ENCODE data around the gene MUSK.
"Not testable (repeated sequence)": the region's sequence is repeated elsewhere in the genome, so short reads cannot be mapped to it uniquely, and the experiment has no call there.

The MUSK gene

GRCh38 chr9:110762783-110763182, 94.2 kb downstream of the MUSK start:
- no peak for DNase-seq (ENCODE audit: low read depth in 2 of 2)

DNA sequence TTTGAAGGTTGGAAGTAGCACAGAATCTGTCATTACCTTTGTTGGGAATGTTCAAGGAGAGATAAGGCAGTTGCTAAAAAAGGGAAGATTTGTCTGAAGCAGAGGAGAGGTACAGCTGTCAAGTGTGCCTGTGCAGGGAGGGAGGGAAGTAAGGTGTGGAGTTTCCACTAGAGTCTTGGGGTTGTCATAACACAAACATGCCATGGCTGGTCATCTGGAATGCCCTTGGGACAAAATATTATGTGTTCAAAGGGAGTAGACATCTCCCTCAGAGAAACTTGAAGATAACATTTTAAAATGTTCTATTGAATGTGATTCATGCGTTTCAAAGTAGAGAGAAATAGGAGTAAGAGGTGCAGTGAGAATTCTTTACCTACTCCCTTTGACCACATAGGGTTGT, 95.0 kb downstream of the MUSK start:
- DNase-seq (ENCODE audit: low read depth in 2 of 2): no peak

- DNase-seq (ENCODE audit: low read depth in 2 of 2): no peak
These were observed 95.4 kb downstream of the MUSK start for GRCh38 chr9:110764006-110764405.

- DNase-seq (ENCODE audit: low read depth in 2 of 2): no peak
These were observed 97.3 kb downstream of the MUSK start for GRCh38 chr9:110765926-110766325.

GRCh38 chr9:110767559-110768063, 99.0 kb downstream of the MUSK start:
- no peak for DNase-seq (ENCODE audit: low read depth in 2 of 2)

GRCh38 chr9:110768886-110769285, 100.3 kb downstream of the MUSK start:
- no peak for DNase-seq (ENCODE audit: low read depth in 2 of 2)

- DNase-seq (ENCODE audit: low read depth in 2 of 2): no peak
These were observed 101.1 kb downstream of the MUSK start for GRCh38 chr9:110769667-110770066.

GRCh38 chr9:110775724-110776123, 107.1 kb downstream of the MUSK start:
- no peak for DNase-seq (ENCODE audit: low read depth in 2 of 2)

GRCh38 chr9:110776221-110776620, 107.6 kb downstream of the MUSK start:
- no peak for DNase-seq (ENCODE audit: low read depth in 2 of 2)

- DNase-seq (ENCODE audit: low read depth in 2 of 2): no peak
These were observed 108.7 kb downstream of the MUSK start for GRCh38 chr9:110777196-110777875.

DNA sequence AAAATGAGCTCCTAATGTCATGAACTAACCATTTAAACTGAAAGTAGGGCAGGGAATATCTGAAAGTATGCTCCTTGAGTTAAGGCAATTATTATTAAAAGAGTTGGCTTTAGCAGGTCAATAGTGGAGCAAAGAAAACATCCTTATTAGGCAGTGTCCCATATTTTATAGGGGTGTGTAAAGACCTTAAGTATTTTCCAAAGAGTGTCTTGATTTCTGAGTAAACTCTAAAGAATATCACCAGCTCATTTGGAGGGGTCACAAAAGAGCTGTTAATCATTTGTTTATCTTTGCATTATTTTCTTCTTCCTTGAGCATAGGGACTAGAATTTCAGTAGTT, 109.3 kb downstream of the MUSK start:
- DNase-seq (ENCODE audit: low read depth in 2 of 2): no peak

DNA sequence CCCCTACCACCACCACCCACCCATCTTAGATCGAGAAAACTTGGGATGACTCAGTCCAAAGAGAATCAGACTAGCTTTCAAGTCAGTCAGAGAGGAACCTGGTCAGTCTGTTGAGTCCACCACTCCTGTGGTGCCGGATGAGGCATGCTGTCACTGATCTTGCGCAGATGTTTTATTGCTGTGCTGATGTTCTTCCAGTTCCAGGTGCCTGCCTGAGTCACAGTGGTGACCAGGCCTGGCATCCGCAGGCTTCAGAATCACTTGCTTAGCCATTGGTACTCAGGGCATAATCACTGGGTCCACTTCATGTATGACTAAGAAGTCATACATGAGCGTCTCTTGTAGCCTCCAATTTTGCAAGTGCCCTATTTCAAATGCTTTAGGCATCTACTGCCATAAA, 114.1 kb downstream of the MUSK start:
- no peak for DNase-seq (ENCODE audit: low read depth in 2 of 2)

DNA sequence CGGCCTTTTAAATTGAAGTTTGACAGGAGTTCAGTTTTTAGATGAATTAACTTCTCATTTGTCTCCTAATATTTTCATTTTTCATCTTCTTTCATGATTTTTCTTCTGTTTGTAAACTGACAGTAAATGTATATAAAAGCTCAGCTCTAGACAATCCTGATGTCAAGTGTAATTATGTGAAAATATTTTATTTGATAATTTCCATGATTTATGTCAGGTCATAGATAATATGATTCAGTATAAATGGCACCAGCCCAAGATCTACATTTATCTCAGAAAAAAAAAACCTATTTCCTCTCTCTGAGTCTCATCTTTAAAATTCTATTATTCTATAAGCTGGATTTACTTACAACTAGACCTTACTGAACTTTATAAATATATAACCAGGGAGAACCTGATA, 115.7 kb downstream of the MUSK start:
- no peak for DNase-seq (ENCODE audit: low read depth in 2 of 2)

GRCh38 chr9:110785166-110785565, 116.6 kb downstream of the MUSK start:
- DNase-seq (ENCODE audit: low read depth in 2 of 2): no peak

GRCh38 chr9:110788396-110788795, 119.8 kb downstream of the MUSK start:
- not testable (repeated sequence) for DNase-seq (ENCODE audit: low read depth in 2 of 2)

DNA sequence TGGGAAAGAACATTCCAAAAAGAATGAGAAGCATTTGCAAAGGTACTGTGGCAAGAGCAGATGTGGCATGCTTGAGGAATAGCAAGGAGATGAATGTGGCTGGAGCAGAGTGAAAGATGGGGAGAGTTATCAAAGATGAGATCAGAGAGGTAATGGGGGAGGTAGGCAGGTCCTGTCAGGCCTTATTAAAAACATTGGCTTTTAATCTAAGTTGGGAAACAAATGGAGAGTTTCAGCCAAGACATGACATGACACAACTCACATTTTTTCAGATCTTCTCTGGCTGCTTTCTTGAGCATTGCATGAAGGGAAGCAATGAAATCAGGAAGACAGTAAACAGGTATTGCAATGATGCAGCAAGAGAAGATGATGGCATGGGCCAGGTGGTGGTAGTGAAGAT, 120.3 kb downstream of the MUSK start:
- no peak for DNase-seq (ENCODE audit: low read depth in 2 of 2)

DNA sequence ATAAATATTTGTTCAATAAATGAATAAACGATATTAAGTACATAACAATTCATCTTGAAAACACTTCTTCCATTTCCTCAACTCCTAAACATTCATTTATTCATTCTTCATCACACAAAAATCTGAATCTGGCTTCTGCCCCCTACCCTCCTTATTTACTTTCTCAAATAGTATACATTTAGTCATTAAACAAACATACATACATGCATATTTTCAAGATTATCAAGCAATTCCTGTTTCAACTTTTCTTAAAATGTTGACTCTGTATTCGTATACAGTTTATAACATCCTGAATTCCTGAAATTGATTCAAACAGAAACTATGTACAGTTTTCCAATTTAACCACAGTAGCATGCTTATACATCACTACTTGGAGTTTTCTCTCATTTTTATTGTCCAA, 129.0 kb downstream of the MUSK start:
- DNase-seq (ENCODE audit: low read depth in 2 of 2): no peak

GRCh38 chr9:110799396-110799795, 130.8 kb downstream of the MUSK start:
- DNase-seq (ENCODE audit: low read depth in 2 of 2): no peak

DNA sequence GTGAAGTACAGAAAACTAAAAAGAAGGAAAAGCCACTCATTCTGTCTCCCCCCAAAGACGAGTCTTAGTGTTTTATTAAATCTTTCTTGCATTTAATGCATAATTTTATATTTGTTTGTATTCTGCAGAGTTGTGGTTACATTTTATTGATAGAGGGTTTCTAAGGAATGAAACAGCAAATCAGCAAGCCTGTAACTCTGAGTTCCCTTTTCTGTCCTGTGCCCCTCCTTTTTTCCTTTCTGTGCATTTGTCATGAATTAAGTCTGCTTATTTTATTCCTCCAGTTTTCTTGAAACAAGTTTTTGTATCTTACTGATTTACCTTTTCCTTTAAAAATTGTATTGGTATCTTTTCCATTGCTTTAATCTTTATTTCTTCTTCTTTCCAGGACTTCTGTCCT, 132.8 kb downstream of the MUSK start:
- DNase-seq (ENCODE audit: low read depth in 2 of 2): no peak

- no peak for DNase-seq (ENCODE audit: low read depth in 2 of 2)
These were observed 133.9 kb downstream of the MUSK start for GRCh38 chr9:110802416-110803035.

DNA sequence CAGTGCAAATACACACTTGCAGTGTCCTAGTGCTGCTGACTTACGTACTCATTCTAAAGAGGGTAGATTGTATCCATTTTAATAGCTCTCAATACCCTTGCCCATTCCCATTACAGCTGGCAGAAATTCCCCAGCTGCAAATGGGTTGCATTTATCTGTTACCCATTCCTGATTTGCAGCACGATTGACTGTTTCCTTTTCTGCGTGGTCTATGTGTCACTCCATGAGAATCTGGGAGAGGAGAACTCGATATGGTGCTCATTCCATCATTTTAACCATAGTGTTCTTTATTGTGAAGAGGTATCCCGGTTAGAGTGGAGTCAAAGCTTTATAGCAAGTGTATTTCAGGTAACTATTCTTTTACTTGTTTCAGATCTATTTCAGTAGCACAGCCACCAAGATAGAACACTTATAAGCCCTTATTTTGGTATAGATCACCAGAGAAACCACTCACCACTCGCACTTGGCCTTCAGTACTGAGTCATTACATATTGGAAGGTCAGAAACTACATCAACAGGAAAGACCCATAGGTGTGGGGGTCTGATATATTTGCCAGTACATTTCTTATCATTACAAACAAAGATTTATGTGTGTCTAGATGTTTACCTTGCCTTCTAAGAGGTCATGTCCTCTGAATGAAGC, 139.5 kb downstream of the MUSK start:
- no peak for DNase-seq (ENCODE audit: low read depth in 2 of 2)

DNA sequence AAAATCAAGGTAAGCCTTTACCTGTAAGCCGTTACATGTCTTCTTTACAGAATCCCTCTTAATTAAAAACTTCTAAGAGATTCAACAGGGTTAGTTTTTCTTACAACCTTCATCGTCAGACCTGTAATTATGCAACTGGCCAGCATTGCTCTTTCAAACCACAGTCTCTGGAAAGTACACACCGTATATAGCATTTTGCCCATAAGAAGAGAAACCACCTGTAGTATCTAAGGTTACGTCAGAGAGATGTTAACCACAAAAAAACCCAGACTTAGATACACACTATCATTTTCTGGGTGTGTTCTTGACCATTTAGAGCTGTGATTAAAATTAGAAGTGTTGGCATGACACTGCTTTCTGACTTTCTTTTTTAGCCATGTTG, 140.0 kb downstream of the MUSK start:
- DNase-seq (ENCODE audit: low read depth in 2 of 2): no peak

DNA sequence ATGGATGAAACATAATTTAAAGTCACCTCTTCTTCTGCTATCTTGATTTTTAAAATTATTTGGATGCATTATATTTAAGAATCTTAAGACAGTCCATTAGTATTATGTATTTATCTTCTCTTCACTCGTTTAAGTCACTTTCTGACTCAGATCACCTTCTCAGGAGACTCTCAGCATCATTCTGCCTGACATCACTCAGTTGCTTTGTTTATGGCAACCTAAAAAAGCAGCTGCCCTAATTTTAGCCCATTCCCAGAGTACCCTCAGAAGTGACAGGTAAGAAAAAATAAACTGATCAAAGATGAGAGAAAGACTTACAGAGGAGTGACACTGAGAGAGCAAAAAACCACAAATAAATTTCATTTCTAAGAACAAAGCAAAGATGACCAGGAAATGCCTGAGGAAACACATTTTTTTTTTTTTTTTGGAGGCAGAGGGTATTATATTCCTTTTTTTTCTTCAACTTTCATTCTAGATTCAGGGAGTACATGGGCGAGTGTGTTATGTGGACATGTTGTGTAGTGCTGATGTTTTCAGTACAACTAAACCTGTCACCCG, 140.5 kb downstream of the MUSK start:
- DNase-seq (ENCODE audit: low read depth in 2 of 2): no peak
